AG10803 (cell line): ENCODE measurements around the gene MRPL10.

Experiments
- DNase-seq: peaks from one replicate; pipeline ENCODE4 v3.0.0; 2010; ENCODE audit warnings: low read depth
- H3K4me3 ChIP-seq: 2 replicates; pipeline ENCODE4 v1.5.1; 2011; ENCODE audit warnings: mild to moderate bottlenecking, low read length, control low read depth
- CTCF ChIP-seq: conservative IDR thresholded peaks from 2 replicates; pipeline ENCODE4 v1.5.1; 2011; ENCODE audit warnings: mild to moderate bottlenecking, low read length, control low read depth, inconsistent platforms

Gene MRPL10

GRCh38 chr17:47813077-47813476, 18.3 kb downstream of the MRPL10 start:
- no peak for DNase-seq
- H3K4me3 ChIP-seq: no peak overlapping the region
- no peak for TF ChIP-seq CTCF

- no peak for TF ChIP-seq CTCF
- no peak for DNase-seq
- H3K4me3 ChIP-seq: no peak overlapping the region
Observed at GRCh38 chr17:47812146-47812920, 19.0 kb downstream of the MRPL10 start.

GRCh38 chr17:47811709-47812108, 19.6 kb downstream of the MRPL10 start:
- TF ChIP-seq CTCF: no peak
- no peak for DNase-seq
- H3K4me3 ChIP-seq: no peak overlapping the region

- no peak for TF ChIP-seq CTCF
- DNase-seq: no peak
- H3K4me3 ChIP-seq: no peak overlapping the region
Observed at GRCh38 chr17:47810901-47811635, 20.3 kb downstream of the MRPL10 start.

- peak; percentile 87 for DNase-seq
- H3K4me3 ChIP-seq: no peak overlapping the region
- no peak for TF ChIP-seq CTCF
Observed at GRCh38 chr17:47810200-47810821, 21.0 kb downstream of the MRPL10 start.

GRCh38 chr17:47808830-47809480, 22.4 kb downstream of the MRPL10 start:
- no peak for TF ChIP-seq CTCF
- H3K4me3 ChIP-seq: no peak overlapping the region
- DNase-seq: no peak
